PFSK-1 (cell line): ENCODE results near the gene PHF20.

Experiments
- FOXP2 ChIP-seq: optimal IDR thresholded peaks from 2 replicates; pipeline ENCODE3; 2011; ENCODE audit warnings: borderline replicate concordance, control low read depth, inconsistent platforms; ENCODE audit not compliant: insufficient read depth; ENCODE audit errors: extremely low read length, extremely low read depth
- POLR2AphosphoS5 ChIP-seq: IDR thresholded peaks from 2 replicates; pipeline ENCODE4 v1.6.1; 2012; ENCODE audit warnings: low read depth, mild to moderate bottlenecking, control low read depth, low read length, moderate library complexity
- SIN3A ChIP-seq: IDR thresholded peaks from 2 replicates; pipeline ENCODE4 v1.6.1; 2012; ENCODE audit warnings: mild to moderate bottlenecking, low read length, moderate library complexity, borderline replicate concordance; ENCODE audit not compliant: insufficient read depth
- TAF1 ChIP-seq: IDR thresholded peaks from 2 replicates; pipeline ENCODE4 v1.6.1; 2012; ENCODE audit warnings: low read length, control low read depth, borderline replicate concordance; ENCODE audit not compliant: insufficient read depth
- TF ChIP-seq, protein P1 (sequence below), 2 experiments: IDR thresholded peaks; 2 replicates each; pipeline versions ENCODE4 v1.6.1 to v1.8.0; 2011 to 2012; ENCODE audit warnings: low read depth in 2 of 2, low read length in 2 of 2, control low read depth in 1 of 2, inconsistent platforms in 1 of 2, mild to moderate bottlenecking in 1 of 2, moderate library complexity in 1 of 2; ENCODE audit not compliant: insufficient read depth in 1 of 2

PHF20 gene

DNA sequence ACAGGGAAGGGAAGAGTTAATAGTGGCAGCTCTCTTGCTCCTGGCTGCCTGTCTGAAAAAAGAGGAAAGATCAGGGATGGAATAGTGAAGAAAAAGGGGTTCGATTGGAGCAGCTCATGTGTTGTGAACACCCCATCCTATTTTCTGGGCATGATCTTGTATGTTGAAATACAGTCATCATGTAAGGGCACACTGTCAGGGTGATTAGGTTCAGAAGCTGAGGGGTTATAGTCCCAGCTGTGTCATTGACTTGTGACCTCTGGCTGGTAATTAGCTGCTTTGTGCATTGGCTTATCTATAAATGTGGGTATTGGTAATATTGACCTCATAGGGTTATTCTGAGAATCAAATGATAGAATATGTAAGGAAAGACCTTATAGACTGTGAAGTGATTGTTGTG is 30.1 kb downstream of the PHF20 start:
- TF ChIP-seq POLR2AphosphoS5, result no peak
- TF ChIP-seq SIN3A, result no peak
- TF ChIP-seq, protein P1, sequence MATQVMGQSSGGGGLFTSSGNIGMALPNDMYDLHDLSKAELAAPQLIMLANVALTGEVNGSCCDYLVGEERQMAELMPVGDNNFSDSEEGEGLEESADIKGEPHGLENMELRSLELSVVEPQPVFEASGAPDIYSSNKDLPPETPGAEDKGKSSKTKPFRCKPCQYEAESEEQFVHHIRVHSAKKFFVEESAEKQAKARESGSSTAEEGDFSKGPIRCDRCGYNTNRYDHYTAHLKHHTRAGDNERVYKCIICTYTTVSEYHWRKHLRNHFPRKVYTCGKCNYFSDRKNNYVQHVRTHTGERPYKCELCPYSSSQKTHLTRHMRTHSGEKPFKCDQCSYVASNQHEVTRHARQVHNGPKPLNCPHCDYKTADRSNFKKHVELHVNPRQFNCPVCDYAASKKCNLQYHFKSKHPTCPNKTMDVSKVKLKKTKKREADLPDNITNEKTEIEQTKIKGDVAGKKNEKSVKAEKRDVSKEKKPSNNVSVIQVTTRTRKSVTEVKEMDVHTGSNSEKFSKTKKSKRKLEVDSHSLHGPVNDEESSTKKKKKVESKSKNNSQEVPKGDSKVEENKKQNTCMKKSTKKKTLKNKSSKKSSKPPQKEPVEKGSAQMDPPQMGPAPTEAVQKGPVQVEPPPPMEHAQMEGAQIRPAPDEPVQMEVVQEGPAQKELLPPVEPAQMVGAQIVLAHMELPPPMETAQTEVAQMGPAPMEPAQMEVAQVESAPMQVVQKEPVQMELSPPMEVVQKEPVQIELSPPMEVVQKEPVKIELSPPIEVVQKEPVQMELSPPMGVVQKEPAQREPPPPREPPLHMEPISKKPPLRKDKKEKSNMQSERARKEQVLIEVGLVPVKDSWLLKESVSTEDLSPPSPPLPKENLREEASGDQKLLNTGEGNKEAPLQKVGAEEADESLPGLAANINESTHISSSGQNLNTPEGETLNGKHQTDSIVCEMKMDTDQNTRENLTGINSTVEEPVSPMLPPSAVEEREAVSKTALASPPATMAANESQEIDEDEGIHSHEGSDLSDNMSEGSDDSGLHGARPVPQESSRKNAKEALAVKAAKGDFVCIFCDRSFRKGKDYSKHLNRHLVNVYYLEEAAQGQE (IDR thresholded peaks at IDR 0.05; ENCODE audit: insufficient read depth in 1 of 2, low read depth in 2 of 2, low read length in 2 of 2), result no peak
- TF ChIP-seq FOXP2, result no peak

DNA sequence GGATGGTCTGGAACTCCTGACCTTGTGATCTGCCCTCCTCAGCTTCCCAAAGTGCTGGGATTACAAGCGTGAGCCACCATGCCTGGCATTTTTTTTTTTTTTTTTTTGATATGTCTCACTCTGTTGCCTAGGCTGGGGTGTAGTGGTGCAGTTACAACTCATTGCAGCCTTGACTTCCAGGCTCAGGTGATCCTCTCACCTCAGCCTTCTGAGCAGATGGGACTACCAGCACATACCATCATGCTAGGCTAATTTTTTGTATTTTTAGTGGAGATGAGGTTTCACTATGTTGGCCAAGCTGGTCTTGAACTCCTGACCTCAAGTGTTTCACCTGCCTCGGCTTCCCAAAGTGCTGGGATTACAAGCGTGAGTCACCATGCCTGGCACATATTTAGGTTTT is 34.3 kb downstream of the PHF20 start:
- TF ChIP-seq TAF1 (no peak), FOXP2 (no peak), SIN3A (no peak), POLR2AphosphoS5 (no peak)
- TF ChIP-seq, protein P1 (IDR thresholded peaks at IDR 0.05; ENCODE audit: insufficient read depth in 1 of 2, low read depth in 2 of 2, low read length in 2 of 2), result no peak

DNA sequence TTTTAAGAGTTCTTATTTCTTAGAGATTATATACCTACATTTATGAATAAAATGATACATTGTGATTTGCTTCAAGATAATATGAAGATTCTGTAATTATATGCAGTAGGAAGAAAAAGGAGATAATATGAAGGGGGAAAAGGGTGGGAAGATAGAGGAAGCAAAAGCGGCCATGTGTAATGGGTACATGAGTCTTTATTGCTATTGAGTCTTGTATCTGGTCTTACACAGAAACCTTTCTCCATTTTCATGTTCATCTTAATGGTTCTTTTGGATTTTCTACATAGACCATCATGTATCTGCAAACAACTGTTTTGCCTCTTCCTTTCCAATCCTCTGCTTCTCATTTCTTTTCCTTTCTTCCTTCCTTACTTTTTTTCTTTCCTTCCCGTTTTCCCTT is 36.1 kb downstream of the PHF20 start:
- TF ChIP-seq, protein P1 (IDR thresholded peaks at IDR 0.05; ENCODE audit: insufficient read depth in 1 of 2, low read depth in 2 of 2, low read length in 2 of 2), result no peak
- no peak for TF ChIP-seq SIN3A
- TF ChIP-seq FOXP2, result no peak
- no peak for TF ChIP-seq TAF1
- no peak for TF ChIP-seq POLR2AphosphoS5

DNA sequence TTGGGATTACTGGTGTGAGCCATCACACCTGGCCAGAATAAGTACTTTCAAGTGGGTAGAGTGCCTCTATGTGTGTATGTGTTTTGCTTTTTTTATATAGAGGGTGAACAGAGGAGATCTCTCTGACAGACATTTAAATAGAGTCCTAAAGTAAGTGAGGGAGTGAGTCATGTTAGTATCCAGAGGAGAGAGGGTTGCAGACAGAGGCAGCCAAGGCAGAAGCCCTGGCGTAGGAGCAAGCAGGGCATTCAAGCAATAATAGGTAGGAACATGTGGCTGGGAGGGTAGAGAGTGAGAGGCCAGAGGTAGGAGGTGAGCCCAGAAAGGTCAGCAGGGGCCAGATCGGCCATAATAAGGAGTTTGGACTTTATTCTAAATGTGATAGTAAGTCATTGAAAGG is 48.9 kb downstream of the PHF20 start:
- TF ChIP-seq SIN3A, result no peak
- TF ChIP-seq FOXP2, result no peak
- no peak for TF ChIP-seq TAF1
- TF ChIP-seq, protein P1 (IDR thresholded peaks at IDR 0.05; ENCODE audit: insufficient read depth in 1 of 2, low read depth in 2 of 2, low read length in 2 of 2), result no peak
- no peak for TF ChIP-seq POLR2AphosphoS5

DNA sequence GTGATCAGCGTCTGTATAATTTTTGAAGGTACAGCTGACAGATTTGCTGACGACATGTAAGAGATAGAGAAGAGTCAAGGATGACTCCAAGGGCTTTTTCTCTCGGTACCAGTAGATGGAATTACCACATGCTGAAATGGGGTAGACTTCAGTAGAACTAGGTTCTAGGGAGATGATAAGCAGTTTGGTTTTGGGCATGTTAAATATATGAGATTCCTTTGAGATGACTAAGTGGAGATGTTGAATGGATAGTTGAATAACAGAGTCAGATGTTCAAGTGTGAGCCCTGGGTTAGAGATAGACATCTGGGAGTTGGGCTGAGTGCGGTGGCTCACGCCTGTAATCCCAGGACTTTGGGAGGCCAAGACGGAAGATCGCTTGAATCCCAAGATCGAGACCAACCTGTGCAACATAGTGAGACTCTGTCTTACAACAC is 50.0 kb downstream of the PHF20 start:
- TF ChIP-seq TAF1 (no peak), FOXP2 (no peak), SIN3A (no peak), POLR2AphosphoS5 (no peak)
- TF ChIP-seq, protein P1 (IDR thresholded peaks at IDR 0.05; ENCODE audit: insufficient read depth in 1 of 2, low read depth in 2 of 2, low read length in 2 of 2), result no peak
